SHP77 (cell line): ENCODE data around the gene TMPO.
"Not testable (repeated sequence)": the region's sequence is repeated elsewhere in the genome, so short reads cannot be mapped to it uniquely, and the experiment has no call there.

Experiments used
- DNase-seq, 2 experiments: peaks; one replicate each; lab custom pipeline; 2025; lab: John Stamatoyannopoulos, UW

Gene TMPO

DNA sequence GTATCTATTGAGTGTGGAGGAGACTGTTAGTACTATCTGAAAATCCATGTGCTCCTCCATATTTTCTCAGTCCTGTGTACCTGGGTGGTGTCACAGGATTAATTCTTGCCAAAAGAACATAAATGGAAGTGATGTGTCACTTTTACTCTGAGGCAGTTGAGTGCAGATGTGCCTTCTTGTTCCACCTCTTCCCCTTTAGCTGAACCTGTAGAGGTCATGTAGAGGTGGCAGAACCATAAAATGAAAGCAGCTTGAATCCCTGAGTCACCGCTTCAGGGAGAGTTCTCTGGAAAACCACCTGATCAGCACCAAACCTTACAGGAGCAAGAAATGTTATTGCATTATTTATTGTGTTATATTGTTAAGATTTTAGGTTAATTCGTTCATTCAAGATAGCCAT is 63.4 kb downstream of the TMPO start:
- no peak for DNase-seq

DNA sequence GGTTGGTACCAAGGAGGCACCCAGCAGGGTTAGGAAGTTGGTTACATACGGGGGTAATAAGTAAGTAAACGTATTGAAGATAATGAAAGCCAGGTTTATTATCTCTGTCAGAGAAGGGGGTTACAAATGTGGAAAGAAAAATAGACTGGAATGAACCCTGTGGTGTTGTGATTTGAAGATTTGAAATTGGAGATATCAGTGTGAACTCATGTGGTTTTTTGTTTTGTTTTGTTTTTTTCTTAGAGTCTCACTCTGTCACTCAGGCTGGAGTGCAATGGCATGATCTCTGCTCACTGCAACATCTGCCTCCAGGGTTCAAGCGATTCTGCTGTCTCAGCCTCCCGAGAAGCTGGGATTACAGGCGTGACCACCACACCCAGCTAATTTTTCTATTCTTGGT is 64.0 kb downstream of the TMPO start:
- no peak for DNase-seq

GRCh38 chr12:98579835-98580234 is 64.4 kb downstream of the TMPO start:
- no peak for DNase-seq

DNA sequence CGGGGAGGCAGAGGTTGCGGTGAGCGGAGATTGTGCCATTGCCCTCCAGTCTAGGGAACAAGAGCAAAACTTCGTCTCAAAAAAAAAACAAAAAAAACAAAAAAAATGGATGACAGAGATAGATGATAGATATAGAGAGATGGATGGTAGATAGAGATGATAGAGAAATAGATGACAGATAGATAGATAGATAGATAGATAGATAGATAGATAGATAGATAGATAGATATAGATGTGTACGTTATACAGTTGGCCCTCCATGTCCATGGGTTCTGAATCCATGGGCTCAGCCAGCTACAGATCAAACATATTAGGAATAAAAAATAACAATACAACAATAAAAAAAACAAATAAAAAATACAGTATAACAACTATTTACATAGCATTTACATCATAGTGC is 65.3 kb downstream of the TMPO start:
- no peak for DNase-seq

- DNase-seq: no peak
Measured at GRCh38 chr12:98581101-98581500, 65.7 kb downstream of the TMPO start.

DNA sequence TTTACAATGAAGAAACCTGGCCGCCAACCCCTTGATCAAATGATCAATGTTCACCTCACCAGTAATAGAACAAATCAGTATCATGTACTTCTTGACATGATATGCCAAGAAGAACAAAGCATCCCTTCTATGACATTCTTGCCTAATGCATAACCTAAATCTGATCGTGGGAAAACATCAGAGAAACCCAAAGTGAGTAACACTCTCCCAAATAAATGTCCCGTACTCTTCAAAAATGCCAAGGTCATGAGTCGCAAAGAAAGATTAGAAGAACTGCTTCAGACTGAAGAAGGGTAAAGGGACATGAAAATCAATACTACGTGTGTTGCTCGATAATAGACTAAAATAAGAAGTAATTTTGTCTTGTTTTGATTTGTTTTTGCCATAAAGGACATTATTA is 66.7 kb downstream of the TMPO start:
- DNase-seq: no peak

DNA sequence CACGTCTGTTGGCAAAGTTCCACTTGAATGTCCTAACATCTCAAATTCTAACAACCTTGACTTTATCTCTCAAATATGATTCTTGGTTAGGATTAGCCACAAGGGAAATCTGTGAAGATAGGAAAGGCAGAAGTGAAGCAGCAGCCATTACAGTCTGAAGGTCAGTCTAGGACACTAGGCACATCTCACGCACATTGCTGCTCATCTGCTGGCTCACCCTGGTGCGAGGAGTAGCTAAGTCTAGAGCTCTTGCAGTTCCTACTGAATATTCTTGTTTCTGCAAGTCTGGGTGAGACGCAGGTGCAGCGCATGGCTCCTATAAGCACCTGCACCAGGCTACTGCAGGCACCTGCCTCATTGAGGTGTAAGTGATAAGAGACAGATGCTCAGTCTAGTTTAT is 71.7 kb downstream of the TMPO start:
- DNase-seq: no peak

DNA sequence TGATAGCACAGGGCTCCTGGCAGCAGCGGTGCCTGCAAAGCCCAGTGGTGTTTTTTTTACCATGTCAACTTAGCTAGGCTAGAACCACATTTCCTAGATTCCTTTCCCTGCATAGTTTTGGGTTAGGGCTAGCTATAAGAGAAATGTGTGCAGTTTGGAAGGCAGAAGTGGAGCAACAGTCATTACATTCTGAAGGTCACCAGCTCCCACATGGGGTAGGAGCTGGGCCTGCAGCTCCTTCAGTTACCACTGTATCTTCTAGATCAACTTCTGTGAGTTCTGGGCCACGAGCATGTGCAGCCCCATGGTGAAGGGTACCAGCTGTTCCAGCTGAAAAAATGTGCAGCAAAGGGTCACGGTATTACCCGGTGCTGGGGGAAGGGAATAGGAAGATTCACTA is 75.8 kb downstream of the TMPO start:
- DNase-seq: no peak

DNA sequence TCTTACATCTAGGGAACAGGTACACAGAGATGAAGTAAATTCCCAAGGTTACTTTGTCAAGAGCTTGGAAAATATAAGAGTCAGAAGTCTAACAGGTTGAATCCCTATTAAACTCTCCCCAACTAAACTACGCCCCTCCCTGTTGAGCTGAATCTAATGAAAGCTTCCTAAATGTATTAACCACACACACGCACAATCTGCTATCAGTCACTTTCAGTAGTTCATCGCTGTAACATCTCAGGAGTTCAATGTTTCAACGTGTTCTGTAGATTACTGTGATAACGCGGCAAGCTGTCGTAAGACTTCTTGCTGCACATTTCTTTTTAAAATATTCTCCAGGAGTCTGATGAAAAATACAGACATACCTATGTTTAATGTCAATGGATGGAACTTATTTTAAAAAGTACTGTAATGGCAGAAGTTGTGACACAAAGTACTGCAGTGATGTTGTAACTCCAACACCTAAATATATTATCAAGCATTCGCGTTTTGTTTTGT is 77.5 kb downstream of the TMPO start:
- DNase-seq: no peak

DNA sequence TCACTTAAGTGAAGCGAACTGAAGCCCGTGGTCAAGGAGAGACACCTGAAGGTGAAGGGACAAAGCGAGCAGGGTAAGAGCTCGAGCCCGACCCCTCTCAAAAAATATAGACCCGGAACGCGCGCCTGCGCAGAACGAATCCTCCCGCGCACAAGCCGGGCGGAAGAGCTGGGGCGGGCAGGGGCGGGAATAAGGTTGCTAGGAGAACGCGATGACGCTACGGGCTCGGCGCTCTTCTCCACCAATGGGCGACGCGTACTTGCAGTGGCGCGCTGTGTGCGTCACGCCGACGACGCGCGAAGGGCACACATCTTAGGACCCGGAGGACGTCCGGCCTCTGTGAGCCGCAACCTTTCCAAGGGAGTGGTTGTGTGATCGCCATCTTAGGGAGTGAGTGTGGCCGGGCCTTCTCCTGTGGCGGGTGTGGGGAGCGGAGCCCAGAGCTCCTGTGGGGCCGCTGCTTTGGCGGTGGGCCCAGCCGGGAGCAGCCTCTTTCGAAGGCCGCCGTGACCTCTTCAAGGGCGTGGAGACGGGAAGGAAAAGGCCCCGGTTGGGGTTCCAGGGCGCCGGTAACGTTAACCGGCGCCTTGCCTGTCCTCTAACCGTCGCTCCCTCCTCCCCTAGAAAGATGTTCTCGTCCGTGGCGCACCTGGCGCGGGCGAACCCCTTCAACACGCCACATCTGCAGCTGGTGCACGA is 78.1 kb downstream of the TMPO start, which contains the start of gene SLC25A3:
SLC25A3 (plus strand) TSS at position 336 of the 699 bp plus-strand sequence; CDS start at position 629, 293 bp downstream.
- DNase-seq: peak; percentile 94 to 95

- DNase-seq: no peak
Measured at GRCh38 chr12:98594050-98594835, 78.9 kb downstream of the TMPO start.

GRCh38 chr12:98595243-98595988 is 80.0 kb downstream of the TMPO start:
- DNase-seq: no peak

GRCh38 chr12:98597313-98597712 is 81.9 kb downstream of the TMPO start:
- not testable (repeated sequence) for DNase-seq
